GM18867 (cell line): ENCODE results near the gene WASHC4.
A peak's percentile ranks its signal among the peaks of the same experiment; 100 is the strongest.

Experiments used
- ATAC-seq: cut with Tn5 transposase; IDR thresholded peaks from one replicate; pipeline ENCODE4 v1.9.1; 2021; ENCODE audit warnings: mild to moderate bottlenecking, moderate library complexity; ENCODE audit not compliant: unreplicated experiment

The WASHC4 gene

GRCh38 chr12:105107494-105108371 lies at the start of gene WASHC4:
Gene WASHC4 (plus strand): TSS chr12:105107731. CDS start chr12:105107801, 70 bp downstream.
- ATAC-seq = peak; percentile 89

GRCh38 chr12:105060715-105061378 lies 46.7 kb upstream of the WASHC4 start:
- no peak for ATAC-seq

GRCh38 chr12:105064564-105065178 lies 42.9 kb upstream of the WASHC4 start:
- no peak for ATAC-seq

GRCh38 chr12:105067511-105068031 lies 40.0 kb upstream of the WASHC4 start:
- no peak for ATAC-seq

- no peak for ATAC-seq
Measured at GRCh38 chr12:105069936-105070702, 37.4 kb upstream of the WASHC4 start.

- ATAC-seq = no peak
Measured at GRCh38 chr12:105071981-105072380, 35.5 kb upstream of the WASHC4 start.

GRCh38 chr12:105072888-105073488 lies 34.5 kb upstream of the WASHC4 start:
- ATAC-seq = peak; percentile 51

- ATAC-seq = no peak
Measured at GRCh38 chr12:105076098-105076497, 31.4 kb upstream of the WASHC4 start.

GRCh38 chr12:105076913-105077312 lies 30.6 kb upstream of the WASHC4 start:
- ATAC-seq = no peak

GRCh38 chr12:105077435-105077834 lies 30.1 kb upstream of the WASHC4 start:
- ATAC-seq = no peak

GRCh38 chr12:105078712-105079570 lies 28.6 kb upstream of the WASHC4 start:
- ATAC-seq = no peak

- no peak for ATAC-seq
Measured at GRCh38 chr12:105083031-105083430, 24.5 kb upstream of the WASHC4 start.

GRCh38 chr12:105083551-105084105 lies 23.9 kb upstream of the WASHC4 start:
- ATAC-seq = no peak

GRCh38 chr12:105084251-105085250 lies 23.0 kb upstream of the WASHC4 start, which contains the start of gene ALDH1L2:
Gene ALDH1L2 (minus strand): TSS chr12:105084458. CDS start chr12:105084436, 22 bp downstream.
- peak; percentile 71 for ATAC-seq

GRCh38 chr12:105085501-105085900 lies 22.0 kb upstream of the WASHC4 start:
- ATAC-seq = no peak

- ATAC-seq = no peak
Measured at GRCh38 chr12:105089817-105090216, 17.7 kb upstream of the WASHC4 start.

- ATAC-seq = no peak
Measured at GRCh38 chr12:105090361-105090760, 17.2 kb upstream of the WASHC4 start.
